Left renal pelvis (tissue), 4 donors: ENCODE measurements around the gene DAP. TPM values are rescaled to one million over a fixed set of nuclear protein-coding genes. Genes with fewer than 3 reads are reported as not detected.
"Not testable (repeated sequence)": the region's sequence is repeated elsewhere in the genome, so short reads cannot be mapped to it uniquely, and the experiment has no call there.

Source experiments
- DNase-seq, 4 donors: peaks; one replicate each; pipeline ENCODE4 v3.0.0-alpha.2; 2013; ENCODE audit warnings: low read depth in 4 of 4, low spot score in 3 of 4
- polyA plus RNA-seq, 4 donors: library from polyadenylated mRNA; unstranded; fragments of 120-200 nt; gene quantifications; one replicate each; pipeline ENCODE4 v1.2.1, GENCODE V29; 2013; ENCODE audit not compliant: insufficient read length in 4 of 4

The DAP gene
- 100 to 1,000 TPM; 113 to 131 (median 116) TPM for polyA plus RNA-seq

GRCh38 chr5:10761185-10761932 is at the start of gene DAP:
DAP (minus strand) TSS chr5:10761234; CDS start chr5:10761068, 166 bp downstream.
- peak; percentile 66 to 87 (median 84) for DNase-seq

GRCh38 chr5:10808347-10809226 is 47.6 kb upstream of the DAP start:
- no peak for DNase-seq

GRCh38 chr5:10801931-10802666 is 41.1 kb upstream of the DAP start:
- no peak for DNase-seq

GRCh38 chr5:10800852-10801251 is 39.8 kb upstream of the DAP start:
- DNase-seq, result no peak

- DNase-seq, result no peak
These were observed 36.2 kb upstream of the DAP start for GRCh38 chr5:10797261-10797660.

- DNase-seq, result no peak
These were observed 32.8 kb upstream of the DAP start for GRCh38 chr5:10793785-10794184.

GRCh38 chr5:10792336-10792735 is 31.3 kb upstream of the DAP start:
- DNase-seq, result no peak

- DNase-seq, result no peak
These were observed 28.7 kb upstream of the DAP start for GRCh38 chr5:10789726-10790125.

- DNase-seq, result no peak
These were observed 28.0 kb upstream of the DAP start for GRCh38 chr5:10789021-10789420.

- no peak for DNase-seq
These were observed 27.3 kb upstream of the DAP start for GRCh38 chr5:10788358-10788757.

GRCh38 chr5:10786835-10787234 is 25.8 kb upstream of the DAP start:
- DNase-seq, result no peak

- DNase-seq, result not testable (repeated sequence)
These were observed 19.2 kb upstream of the DAP start for GRCh38 chr5:10780208-10780607.

- DNase-seq, result no peak
These were observed 18.6 kb upstream of the DAP start for GRCh38 chr5:10779592-10779991.

- no peak for DNase-seq
These were observed 17.3 kb upstream of the DAP start for GRCh38 chr5:10778179-10778910.

- no peak for DNase-seq
These were observed 14.6 kb upstream of the DAP start for GRCh38 chr5:10775646-10776045.

- no peak for DNase-seq
These were observed 12.0 kb upstream of the DAP start for GRCh38 chr5:10772901-10773585.

GRCh38 chr5:10768328-10768899 is 7.4 kb upstream of the DAP start:
- DNase-seq, result no peak

- DNase-seq, result no peak
These were observed 1.9 kb upstream of the DAP start for GRCh38 chr5:10762776-10763500.
